GM12864 (cell line): ENCODE measurements around the gene IGSF21.

Experiments used
- DNase-seq: peaks from one replicate; pipeline ENCODE4 v3.0.0-alpha.2; 2011; ENCODE audit warnings: low read depth
- H3K4me3 ChIP-seq: 2 replicates; pipeline ENCODE4 v1.5.1; 2011; ENCODE audit warnings: mild to moderate bottlenecking, low read depth, low read length, control low read depth
- CTCF ChIP-seq: IDR thresholded peaks from 2 replicates; pipeline ENCODE4 v1.5.1; 2011; ENCODE audit warnings: low read depth, mild to moderate bottlenecking, moderate library complexity, low read length, control low read depth, inconsistent platforms; ENCODE audit errors: missing control alignments

Gene IGSF21

GRCh38 chr1:18149027-18149641, 41.5 kb downstream of the IGSF21 start:
- no peak for DNase-seq
- TF ChIP-seq CTCF, result peak; percentile 5
- no peak overlapping the region for H3K4me3 ChIP-seq

- TF ChIP-seq CTCF, result no peak
- H3K4me3 ChIP-seq, result no peak overlapping the region
- no peak for DNase-seq
Measured at GRCh38 chr1:18151436-18152122, 44.0 kb downstream of the IGSF21 start.

GRCh38 chr1:18154430-18155194, 47.0 kb downstream of the IGSF21 start:
- TF ChIP-seq CTCF, result no peak
- H3K4me3 ChIP-seq, result no peak overlapping the region
- no peak for DNase-seq

- DNase-seq, result no peak
- no peak overlapping the region for H3K4me3 ChIP-seq
- no peak for TF ChIP-seq CTCF
Measured at GRCh38 chr1:18155881-18156385, 48.3 kb downstream of the IGSF21 start.

- TF ChIP-seq CTCF, result no peak
- no peak for DNase-seq
- H3K4me3 ChIP-seq, result no peak overlapping the region
Measured at GRCh38 chr1:18157352-18157751, 49.8 kb downstream of the IGSF21 start.

- no peak for DNase-seq
- TF ChIP-seq CTCF, result no peak
- H3K4me3 ChIP-seq, result no peak overlapping the region
Measured at GRCh38 chr1:18157968-18158367, 50.4 kb downstream of the IGSF21 start.
